GM12874 (cell line): ENCODE data around the gene ARSB.

ENCODE experiments used
- CTCF ChIP-seq: IDR thresholded peaks from 2 replicates; pipeline ENCODE4 v1.5.1; 2011; ENCODE audit warnings: low read depth, mild to moderate bottlenecking, control low read depth, low read length, moderate library complexity; ENCODE audit not compliant: insufficient read depth

Gene ARSB

GRCh38 chr5:78805474-78806124 is 179.5 kb downstream of the ARSB start:
- no peak for TF ChIP-seq CTCF

GRCh38 chr5:78804995-78805394 is 180.1 kb downstream of the ARSB start:
- TF ChIP-seq CTCF: no peak

- no peak for TF ChIP-seq CTCF
These were observed 181.2 kb downstream of the ARSB start for GRCh38 chr5:78803941-78804340.

- no peak for TF ChIP-seq CTCF
These were observed 181.8 kb downstream of the ARSB start for GRCh38 chr5:78803353-78803752.

- no peak for TF ChIP-seq CTCF
These were observed 183.7 kb downstream of the ARSB start for GRCh38 chr5:78801413-78801812.

- no peak for TF ChIP-seq CTCF
These were observed 185.7 kb downstream of the ARSB start for GRCh38 chr5:78799266-78800017.

- TF ChIP-seq CTCF: no peak
These were observed 186.5 kb downstream of the ARSB start for GRCh38 chr5:78798673-78799029.
